Uterus (tissue), 4 donors: ENCODE measurements around the gene TRIM24. TPM values are rescaled to one million over a fixed set of nuclear protein-coding genes. Genes with fewer than 3 reads are reported as not detected.
"Not testable (repeated sequence)": the region's sequence is repeated elsewhere in the genome, so short reads cannot be mapped to it uniquely, and the experiment has no call there.

Experiments used
- DNase-seq, 2 donors: peaks; one replicate each; pipeline ENCODE4 v3.0.0-alpha.2; 2019 to 2020
- H3K27ac ChIP-seq, 2 donors: fragments of 200-600 bp; sonication (generic); 1 replicate in 1 of 2; 2 replicates in 1 of 2; pipeline ENCODE4 v1.5.1; 2016 to 2018
- H3K27me3 ChIP-seq, 2 donors: fragments of 200-600 bp; sonication (generic); one replicate each; pipeline ENCODE4 v1.5.1; 2018 to 2019; ENCODE audit warnings: control low read depth in 1 of 2
- H3K36me3 ChIP-seq, 2 donors: fragments of 200-600 bp; sonication (generic); one replicate each; pipeline ENCODE4 v1.5.1; 2019; ENCODE audit warnings: control low read depth in 1 of 2
- H3K4me1 ChIP-seq, 2 donors: fragments of 200-600 bp; sonication (generic); one replicate each; pipeline ENCODE4 v1.5.1; 2018 to 2019; ENCODE audit warnings: control low read depth in 1 of 2
- H3K4me3 ChIP-seq, 2 donors: fragments of 200-600 bp; sonication (generic); 1 replicate in 1 of 2; 2 replicates in 1 of 2; pipeline ENCODE4 v1.5.1; 2018 to 2019; ENCODE audit warnings: mild to moderate bottlenecking in 1 of 2
- H3K9me3 ChIP-seq, 2 donors: fragments of 200-600 bp; sonication (generic); one replicate each; pipeline ENCODE4 v1.5.1; 2019; ENCODE audit warnings: control low read depth in 1 of 2
- POLR2A ChIP-seq, 2 donors: fragments of 450-650 bp; IDR thresholded peaks; one replicate each; pipeline ENCODE4 v1.6.1; 2016; ENCODE audit warnings: antibody characterized with exemption in 2 of 2, mild to moderate bottlenecking in 1 of 2, moderate library complexity in 1 of 2
- intact Hi-C: fragments of 100-400 bp; cut with DNase I; formaldehyde crosslinking; loops from one replicate; pipeline ENCODE4 v1.15.1; 2023; ENCODE audit warnings: low total_unique reads
- total RNA-seq, 4 donors: library from RNA; depleted of rRNA in 3 of 4; stranded (reverse); fragments of >200 nt in 3 of 4; gene quantifications; one replicate each; pipeline versions ENCODE4 v1.1.0 to v1.2.4, GENCODE V29; 2014 to 2023
- TF ChIP-seq, protein P1 (sequence below), 4 experiments: fragments of 200-600 bp in 2 of 4; fragments of 450-650 bp in 2 of 4; sonication (generic) in 2 of 4; IDR thresholded peaks; one replicate each; pipeline ENCODE4 v1.5.1; 2016 to 2019; ENCODE audit warnings: antibody characterized with exemption in 4 of 4, mild to moderate bottlenecking in 2 of 4, moderate library complexity in 1 of 4
- donor health status: DM: yes; HTN: yes; CAD: no.

The TRIM24 gene
- total RNA-seq, 4 donors from 2014 or later = 5.9 to 20.6 (median 14.7) TPM

DNA sequence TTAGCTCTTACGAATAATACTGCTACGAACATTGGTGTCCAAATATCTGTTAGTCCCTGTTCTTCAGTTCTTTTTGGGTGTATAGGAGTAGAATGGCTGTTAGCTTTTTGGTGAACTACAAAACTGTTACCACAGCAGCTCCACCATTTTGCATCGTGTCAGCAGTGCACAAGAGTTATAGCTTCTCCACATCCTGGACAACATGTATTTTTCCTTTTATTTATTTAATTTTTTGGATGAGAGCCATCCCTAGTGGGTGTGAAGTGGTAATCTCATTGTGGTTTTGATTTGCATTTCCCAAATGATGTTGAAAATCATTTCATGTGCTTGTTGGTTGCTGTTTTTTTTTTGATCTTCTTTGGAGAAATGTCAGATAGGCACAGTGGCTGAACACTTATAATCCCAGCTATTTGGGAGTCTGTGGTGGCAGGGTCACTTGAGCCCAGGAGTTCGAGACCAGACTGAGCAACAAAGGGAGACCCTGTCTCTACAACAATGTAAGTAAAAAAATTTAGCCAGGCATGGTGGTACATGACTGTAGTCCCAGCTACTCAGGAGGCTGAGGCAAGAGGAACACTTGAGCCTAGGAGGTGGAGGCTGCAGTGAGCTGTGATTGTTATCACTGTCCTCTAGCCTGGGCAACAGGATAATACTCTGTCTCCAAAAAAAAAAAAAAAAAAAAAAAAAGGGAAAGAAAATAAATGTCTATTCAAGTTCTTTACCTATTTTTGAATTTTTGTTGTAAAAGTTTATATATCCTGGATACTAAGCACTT, 31.7 kb downstream of the TRIM24 start:
- DNase-seq = no peak
- intact Hi-C loops = no loop called here

GRCh38 chr7:138492423-138492822, 32.4 kb downstream of the TRIM24 start:
- Histone ChIP-seq H3K4me1 (no peaks in the 10 kb centered on the region), H3K27ac (no peak overlapping the region), H3K4me3 (no peak overlapping the region), H3K36me3 (no peaks in the 10 kb centered on the region), H3K9me3 (no peaks in the 10 kb centered on the region), H3K27me3 (no peaks in the 10 kb centered on the region)
- intact Hi-C loops = no loop called here
- no peak for DNase-seq
- TF ChIP-seq, protein P1, sequence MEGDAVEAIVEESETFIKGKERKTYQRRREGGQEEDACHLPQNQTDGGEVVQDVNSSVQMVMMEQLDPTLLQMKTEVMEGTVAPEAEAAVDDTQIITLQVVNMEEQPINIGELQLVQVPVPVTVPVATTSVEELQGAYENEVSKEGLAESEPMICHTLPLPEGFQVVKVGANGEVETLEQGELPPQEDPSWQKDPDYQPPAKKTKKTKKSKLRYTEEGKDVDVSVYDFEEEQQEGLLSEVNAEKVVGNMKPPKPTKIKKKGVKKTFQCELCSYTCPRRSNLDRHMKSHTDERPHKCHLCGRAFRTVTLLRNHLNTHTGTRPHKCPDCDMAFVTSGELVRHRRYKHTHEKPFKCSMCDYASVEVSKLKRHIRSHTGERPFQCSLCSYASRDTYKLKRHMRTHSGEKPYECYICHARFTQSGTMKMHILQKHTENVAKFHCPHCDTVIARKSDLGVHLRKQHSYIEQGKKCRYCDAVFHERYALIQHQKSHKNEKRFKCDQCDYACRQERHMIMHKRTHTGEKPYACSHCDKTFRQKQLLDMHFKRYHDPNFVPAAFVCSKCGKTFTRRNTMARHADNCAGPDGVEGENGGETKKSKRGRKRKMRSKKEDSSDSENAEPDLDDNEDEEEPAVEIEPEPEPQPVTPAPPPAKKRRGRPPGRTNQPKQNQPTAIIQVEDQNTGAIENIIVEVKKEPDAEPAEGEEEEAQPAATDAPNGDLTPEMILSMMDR (IDR thresholded peaks at IDR 0.05) = no peak
- no peak for TF ChIP-seq POLR2A (IDR thresholded peaks at IDR 0.05)

More for the DNA sequence above, 31.7 kb downstream of the TRIM24 start:
- Histone ChIP-seq H3K4me3 (no peak overlapping the region), H3K36me3 (no peaks in the 10 kb centered on the region), H3K27me3 (no peaks in the 10 kb centered on the region), H3K4me1 (no peaks in the 10 kb centered on the region), H3K9me3 (no peaks in the 10 kb centered on the region), H3K27ac (no peak overlapping the region)
- TF ChIP-seq POLR2A (IDR thresholded peaks at IDR 0.05) = no peak
- TF ChIP-seq, protein P1 (IDR thresholded peaks at IDR 0.05) = no peak

DNA sequence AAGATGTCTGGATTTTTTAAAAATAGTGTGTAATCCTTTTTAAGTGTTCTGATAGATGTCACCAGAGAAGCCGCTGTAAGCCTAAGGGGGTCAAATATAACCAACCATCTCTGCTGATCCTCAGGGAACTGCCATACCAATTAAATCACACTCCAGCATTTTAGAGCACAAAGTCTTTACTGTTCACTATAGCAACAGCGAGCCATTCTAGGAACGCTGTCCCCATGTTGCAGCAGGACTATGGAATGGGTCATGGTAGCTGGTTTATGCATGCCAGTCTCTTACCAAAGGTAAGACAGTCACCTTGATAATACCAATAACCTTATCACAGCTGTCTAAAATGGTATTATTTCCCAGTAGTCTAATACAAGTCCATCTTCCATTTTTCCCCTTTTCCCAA, 33.5 kb downstream of the TRIM24 start:
- Histone ChIP-seq H3K27ac (no peak overlapping the region), H3K9me3 (no peaks in the 10 kb centered on the region), H3K4me1 (no peaks in the 10 kb centered on the region), H3K4me3 (no peak overlapping the region), H3K27me3 (no peaks in the 10 kb centered on the region), H3K36me3 (no peaks in the 10 kb centered on the region)
- no peak for TF ChIP-seq POLR2A (IDR thresholded peaks at IDR 0.05)
- DNase-seq = no peak
- intact Hi-C loops = no loop called here

DNA sequence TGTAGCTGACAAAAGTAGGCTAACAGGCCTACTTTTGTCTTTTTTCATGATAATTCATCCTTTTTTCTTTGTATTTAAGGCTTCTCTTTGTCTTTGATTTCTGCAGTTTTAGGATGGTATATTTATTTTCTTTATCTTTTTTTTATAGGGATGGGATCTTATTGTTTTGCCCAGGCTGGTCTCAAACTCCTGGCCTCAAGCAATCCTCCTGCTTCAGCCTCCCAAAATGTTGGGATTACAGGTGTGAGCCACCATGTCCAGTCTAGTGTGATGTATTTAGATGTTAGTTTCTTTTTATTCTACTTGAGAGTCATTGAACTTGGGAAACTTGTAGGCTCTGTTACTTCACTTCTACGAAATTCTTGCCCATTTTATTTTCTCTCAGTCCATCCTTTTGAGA, 35.4 kb downstream of the TRIM24 start:
- TF ChIP-seq, protein P1 (IDR thresholded peaks at IDR 0.05) = no peak
- TF ChIP-seq POLR2A (IDR thresholded peaks at IDR 0.05) = no peak
- intact Hi-C loops = no loop called here

GRCh38 chr7:138499340-138499739, 39.3 kb downstream of the TRIM24 start:
- no peak overlapping the region for H3K4me3 ChIP-seq
- H3K36me3 ChIP-seq = no peaks in the 10 kb centered on the region
- TF ChIP-seq, protein P1 (IDR thresholded peaks at IDR 0.05) = no peak
- TF ChIP-seq POLR2A (IDR thresholded peaks at IDR 0.05) = no peak
- no peaks in the 10 kb centered on the region for H3K9me3 ChIP-seq
- H3K27me3 ChIP-seq = no peaks in the 10 kb centered on the region
- no peak for DNase-seq
- intact Hi-C loops = no loop called here
- H3K27ac ChIP-seq = no peak overlapping the region
- H3K4me1 ChIP-seq = no peaks in the 10 kb centered on the region

More for the DNA sequence above, 35.4 kb downstream of the TRIM24 start:
- H3K27me3 ChIP-seq = no peaks in the 10 kb centered on the region
- H3K36me3 ChIP-seq = no peaks in the 10 kb centered on the region
- H3K4me1 ChIP-seq = no peaks in the 10 kb centered on the region
- DNase-seq = no peak
- H3K27ac ChIP-seq = no peak overlapping the region
- no peaks in the 10 kb centered on the region for H3K9me3 ChIP-seq
- no peak overlapping the region for H3K4me3 ChIP-seq

DNA sequence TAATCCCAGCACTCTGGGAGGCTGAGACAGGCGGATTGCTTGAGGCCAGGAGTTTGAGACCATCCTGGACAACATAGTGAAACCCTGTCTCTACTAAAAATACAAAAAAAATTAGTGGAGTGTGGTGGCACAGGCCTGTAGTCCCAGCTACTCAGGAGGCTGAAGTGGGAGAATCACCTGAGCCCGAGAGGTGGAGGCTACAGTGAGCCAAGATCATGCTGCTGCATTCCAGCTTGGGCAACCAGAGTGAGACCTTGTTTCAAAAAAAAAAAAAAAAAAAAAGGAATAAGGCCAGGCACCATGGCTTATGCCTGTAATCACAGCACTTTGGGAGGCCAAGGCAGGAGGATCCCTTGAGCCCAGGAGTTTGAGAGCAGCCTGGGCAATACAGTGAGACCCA, 40.2 kb downstream of the TRIM24 start:
- H3K9me3 ChIP-seq, H3K27me3 ChIP-seq, H3K36me3 ChIP-seq, H3K4me1 ChIP-seq, intact Hi-C loops, H3K27ac ChIP-seq, H3K4me3 ChIP-seq, DNase-seq: not testable (repeated sequence)
